Right ventricle myocardium inferior (tissue), 1 donor: ENCODE data around the gene IL17RD. TPM values are rescaled to one million over a fixed set of nuclear protein-coding genes. Genes with fewer than 3 reads are reported as not detected.

Source experiments
- ATAC-seq: fragments of 200-7000 bp; cut with Tn5 transposase; one replicate; pipeline ENCODE4 v1.9.1; 2020; ENCODE audit warnings: mild to moderate bottlenecking, moderate library complexity
- DNase-seq: peaks from one replicate; pipeline ENCODE4 v3.0.0; 2021; ENCODE audit errors: missing footprints
- intact Hi-C: fragments of 100-400 bp; cut with DNase I; formaldehyde crosslinking; loops from one replicate; pipeline ENCODE4 v1.11.0; 2022
- total RNA-seq: library from RNA; stranded (reverse); fragmentation: NEBNext Ultra II Directional; extraction: Animal tissue kit (Norgen Biotek cat#: 25700); gene quantifications from one replicate; pipeline ENCODE4 v1.2.1, GENCODE V29; 2021
- donor health status: DM: no; HTN: yes; CAD: no; lungs with severe emphysema.

Gene IL17RD
- total RNA-seq, 1 donor from 2014 or later = 6.7 TPM

DNA sequence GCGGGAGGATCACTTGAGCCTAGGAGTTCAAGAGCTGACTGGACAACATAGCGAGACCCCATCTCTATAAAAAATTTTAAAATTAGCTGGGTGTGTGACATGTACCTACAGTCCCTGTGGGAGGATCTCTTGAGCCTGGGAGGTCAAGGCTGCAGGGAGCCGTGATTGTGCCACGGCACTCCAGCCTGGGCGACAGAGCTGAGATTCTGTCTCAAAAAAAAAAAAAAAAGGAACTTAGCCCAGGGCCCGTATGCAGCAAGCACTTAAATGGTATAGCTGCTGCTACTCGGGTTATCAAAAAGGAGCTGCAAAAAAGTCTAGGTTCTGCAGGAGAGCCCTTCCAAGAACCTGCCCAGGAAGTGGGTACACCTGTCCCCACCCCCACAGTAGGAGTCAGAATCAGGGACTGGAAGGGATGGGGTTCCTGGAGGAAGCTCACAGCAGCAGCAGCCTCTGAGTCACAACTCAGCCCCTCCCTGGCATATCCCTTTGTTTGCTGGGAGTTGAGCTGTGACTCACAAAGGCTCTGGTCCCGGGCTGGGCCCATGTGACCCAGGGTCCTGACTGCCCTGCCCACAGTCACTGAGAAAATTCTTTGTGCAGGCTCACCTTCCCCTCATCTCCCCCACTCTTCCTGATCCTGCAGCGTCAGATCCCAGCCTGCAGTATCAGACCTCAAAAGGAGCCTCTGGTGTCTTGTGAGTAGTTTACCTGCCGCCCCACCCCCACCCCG is 104.9 kb downstream of the IL17RD start, which contains the start of gene SPATA12:
Gene SPATA12, plus strand, starts transcription at position 576 of the 733 bp plus-strand sequence. CDS start 13,031 bp downstream, outside the sequence.
- ATAC-seq (peak; percentile 54), DNase-seq (peak; percentile 78)
- intact Hi-C loops = no loop called here

- no peak for DNase-seq
- no peak for ATAC-seq
- intact Hi-C loops = no loop called here
Observed at GRCh38 chr3:57059411-57059810, 105.7 kb downstream of the IL17RD start.

- intact Hi-C loops = no loop called here
Observed at GRCh38 chr3:57057351-57057750, 107.8 kb downstream of the IL17RD start.

GRCh38 chr3:57053122-57053521 is 112.0 kb downstream of the IL17RD start:
- ATAC-seq (no peak), DNase-seq (no peak)
- intact Hi-C loops = no loop called here

More at GRCh38 chr3:57057351-57057750, 107.8 kb downstream of the IL17RD start:
- no peak for ATAC-seq
- DNase-seq = no peak

DNA sequence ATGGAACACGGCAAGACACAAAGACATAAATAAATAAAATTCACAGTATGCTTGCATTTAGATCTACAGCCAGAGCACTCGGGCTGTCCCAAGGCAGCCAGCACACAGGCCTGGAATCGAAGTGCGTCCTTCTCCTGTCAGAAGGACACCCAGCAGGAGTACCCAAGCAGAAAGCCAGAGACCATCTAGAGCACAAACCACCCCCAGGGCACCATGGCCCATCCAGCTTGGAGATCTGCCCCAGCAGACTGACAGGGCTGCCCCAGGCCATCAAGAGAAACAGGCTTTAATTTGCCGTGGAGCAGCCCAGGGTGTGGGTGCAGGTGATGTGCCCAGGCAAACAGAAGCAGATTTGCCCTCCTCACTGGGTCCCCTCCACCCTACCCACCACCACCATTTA is 112.5 kb downstream of the IL17RD start:
- no peak for ATAC-seq
- DNase-seq = no peak
- intact Hi-C loops = no loop called here

DNA sequence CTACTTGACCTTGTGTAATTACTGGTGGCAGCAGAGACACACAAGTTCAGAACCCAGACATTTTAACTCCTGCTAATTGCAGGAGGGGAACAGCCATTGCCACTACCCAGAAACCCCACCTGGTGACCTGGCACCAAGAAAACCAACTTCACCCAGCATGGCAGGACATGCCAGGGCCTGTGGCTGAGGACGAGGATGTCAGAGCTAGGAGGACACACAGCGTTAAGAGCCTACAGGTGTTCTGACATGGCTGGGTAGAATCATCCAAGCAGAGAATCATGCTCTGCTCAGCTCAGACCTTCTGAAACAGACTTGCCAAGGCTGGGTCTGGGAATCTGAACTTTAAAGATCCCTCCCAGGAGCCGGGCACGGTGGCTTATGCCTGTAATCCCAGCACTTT is 116.4 kb downstream of the IL17RD start:
- DNase-seq (no peak), ATAC-seq (no peak)
- intact Hi-C loops = no loop called here

DNA sequence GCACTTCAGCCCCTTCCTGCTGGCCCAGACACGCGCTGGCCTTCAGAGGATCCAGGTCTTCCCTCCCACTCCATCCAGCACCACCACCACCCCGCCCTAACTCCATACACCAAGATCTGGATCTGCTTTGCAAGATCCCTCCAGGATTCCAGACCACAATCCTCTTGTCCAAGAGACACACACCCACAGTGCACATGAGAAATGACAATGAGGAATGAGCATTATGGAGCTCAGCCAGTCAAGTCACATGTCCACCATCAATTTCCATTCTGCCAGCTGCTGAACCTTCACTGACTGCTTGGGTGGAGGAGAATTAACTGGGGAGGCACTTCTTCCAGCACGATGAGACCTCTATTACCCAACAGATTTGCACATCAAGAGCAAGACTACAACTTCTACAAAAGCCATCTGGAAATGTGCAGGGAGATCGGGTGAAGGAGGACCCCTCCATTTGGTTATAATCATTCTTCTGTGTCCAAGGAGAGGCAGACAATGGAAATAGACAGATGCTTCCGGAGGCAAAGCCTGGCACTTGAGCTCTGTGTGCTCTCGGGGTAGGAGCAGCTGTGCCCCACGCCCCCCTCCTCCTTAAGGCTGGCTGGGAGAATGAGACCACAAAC is 117.0 kb downstream of the IL17RD start:
- DNase-seq = peak; percentile 64
- peak; percentile 62 for ATAC-seq
- intact Hi-C loops = no loop called here

DNA sequence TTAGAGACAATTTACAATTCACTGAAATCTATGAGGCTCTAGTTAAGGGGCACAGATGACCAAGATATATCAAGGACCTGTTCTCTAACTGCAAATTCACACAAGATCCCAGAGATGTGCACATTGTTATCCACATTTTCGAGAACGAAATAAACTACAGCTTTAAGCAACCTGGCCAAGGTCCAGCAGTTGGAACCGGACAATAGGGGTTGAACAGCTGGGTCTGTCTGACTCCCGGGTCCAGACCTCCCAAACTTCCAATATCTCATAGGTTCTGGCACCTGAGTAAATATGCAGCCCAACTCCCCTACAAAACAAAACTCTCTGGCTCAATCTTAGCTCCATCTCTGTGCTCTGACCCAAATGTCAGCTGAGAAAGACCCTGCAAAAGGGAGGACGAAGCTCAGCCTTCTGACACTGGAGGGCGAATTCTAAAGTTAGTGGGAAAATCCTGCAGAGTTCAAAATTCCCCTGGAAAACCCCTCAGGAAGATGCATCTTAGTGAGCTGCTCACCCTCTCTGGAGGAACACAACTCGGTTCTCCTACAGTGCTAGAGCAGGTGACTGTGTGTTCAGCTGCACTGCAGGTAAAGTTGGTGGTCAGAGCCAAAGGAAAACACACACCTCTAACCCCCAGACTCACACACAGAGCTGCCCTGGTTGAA is 118.9 kb downstream of the IL17RD start:
- DNase-seq = no peak
- ATAC-seq = no peak
- intact Hi-C loops = no loop called here

DNA sequence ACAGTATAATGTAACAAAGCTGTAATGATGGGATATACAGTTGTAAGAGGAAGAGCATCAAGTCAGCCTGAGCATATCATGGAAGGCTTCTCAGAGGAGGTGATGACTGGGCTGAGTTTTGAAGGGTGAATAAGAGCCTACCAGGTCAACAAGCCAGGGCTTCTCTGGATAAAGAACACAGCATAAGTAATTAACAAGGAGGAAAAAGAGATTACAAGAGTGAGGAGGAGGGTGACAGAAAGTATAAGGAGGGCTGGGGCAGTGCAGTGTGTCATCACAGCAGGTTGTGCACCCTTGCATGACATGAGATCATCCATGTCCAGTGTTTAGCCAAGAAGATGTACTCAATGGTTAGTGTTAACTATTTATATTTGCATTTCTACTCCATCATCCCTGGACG is 121.6 kb downstream of the IL17RD start:
- intact Hi-C loops = no loop called here
- ATAC-seq = no peak
- DNase-seq = no peak

- ATAC-seq (peak; percentile 66), DNase-seq (no peak)
Observed at GRCh38 chr3:57041674-57042073, 123.5 kb downstream of the IL17RD start.

More at GRCh38 chr3:57041674-57042073, 123.5 kb downstream of the IL17RD start:
- intact Hi-C loops = no loop called here

Other genes with a start within 250 kb of the IL17RD start
- not detected for gene SPATA12, start 104.7 kb downstream of the IL17RD start, total RNA-seq
- gene HESX1, start 34.6 kb upstream of the IL17RD start, total RNA-seq = not detected
- 43.6 TPM for gene APPL1, start 62.4 kb upstream of the IL17RD start, total RNA-seq
- gene ASB14, start 127.3 kb upstream of the IL17RD start, total RNA-seq = 9.0 TPM